Kidney glomerular epithelial cell (primary cell): ENCODE measurements around the gene IFIT2.
"Not testable (repeated sequence)": the region's sequence is repeated elsewhere in the genome, so short reads cannot be mapped to it uniquely, and the experiment has no call there.

Experiments
- DNase-seq: peaks from one replicate; lab custom pipeline; 2025; lab: John Stamatoyannopoulos, UW

The IFIT2 gene

DNA sequence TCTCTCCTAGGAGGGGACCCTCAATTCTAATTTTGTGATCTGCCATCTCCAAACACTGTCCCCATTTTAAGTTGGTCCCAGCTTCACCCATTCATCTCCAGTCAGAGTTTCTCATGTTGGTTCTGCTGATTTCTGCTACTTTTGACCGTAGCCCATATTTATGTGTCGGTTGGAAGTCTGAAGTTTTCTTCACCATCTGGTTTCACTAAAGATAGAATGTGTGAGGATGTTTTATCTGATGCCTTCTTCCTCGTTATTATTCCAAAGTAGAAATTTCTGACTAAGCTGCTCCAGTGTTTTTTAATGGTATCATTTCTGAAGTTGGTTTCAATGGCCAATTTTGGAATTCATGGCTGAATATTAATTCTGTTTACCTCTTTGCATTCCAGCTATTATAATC, 21.3 kb upstream of the IFIT2 start:
- no peak for DNase-seq

DNA sequence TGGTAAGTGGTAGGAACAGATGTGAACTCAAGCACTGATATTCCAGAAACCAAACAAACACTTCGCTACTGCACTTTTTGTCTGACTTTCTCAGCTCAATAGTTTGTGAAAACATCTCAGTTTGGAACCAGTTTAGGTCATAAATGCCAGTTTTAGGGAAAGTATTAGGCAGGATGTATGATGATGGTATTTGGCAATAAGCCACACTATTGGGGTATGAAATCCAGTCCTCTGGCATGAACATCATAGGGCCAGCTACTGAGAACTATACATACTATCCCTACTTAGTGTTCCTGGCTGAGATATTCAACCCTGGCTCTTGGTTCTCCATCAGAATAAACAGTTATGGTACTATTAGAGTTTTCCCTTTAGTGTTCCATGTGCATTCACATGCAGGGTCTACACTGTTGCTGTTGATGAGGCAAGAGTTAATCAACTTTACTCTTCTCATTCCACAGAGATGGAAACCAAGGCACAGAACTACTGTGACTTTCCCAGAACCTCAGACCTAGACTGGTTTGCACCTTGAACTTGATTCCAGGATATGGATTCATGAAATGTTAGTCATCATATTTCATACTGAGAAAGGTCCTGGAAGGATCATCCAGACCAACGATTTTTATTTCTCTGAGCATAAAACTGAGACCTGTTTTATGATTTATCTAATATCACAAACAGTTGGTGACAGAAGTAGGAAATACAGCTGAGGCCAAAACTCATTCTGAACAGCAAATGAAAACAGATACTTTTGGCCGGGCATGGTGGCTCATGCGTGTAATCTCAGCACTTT, 20.0 kb upstream of the IFIT2 start:
- no peak for DNase-seq

DNA sequence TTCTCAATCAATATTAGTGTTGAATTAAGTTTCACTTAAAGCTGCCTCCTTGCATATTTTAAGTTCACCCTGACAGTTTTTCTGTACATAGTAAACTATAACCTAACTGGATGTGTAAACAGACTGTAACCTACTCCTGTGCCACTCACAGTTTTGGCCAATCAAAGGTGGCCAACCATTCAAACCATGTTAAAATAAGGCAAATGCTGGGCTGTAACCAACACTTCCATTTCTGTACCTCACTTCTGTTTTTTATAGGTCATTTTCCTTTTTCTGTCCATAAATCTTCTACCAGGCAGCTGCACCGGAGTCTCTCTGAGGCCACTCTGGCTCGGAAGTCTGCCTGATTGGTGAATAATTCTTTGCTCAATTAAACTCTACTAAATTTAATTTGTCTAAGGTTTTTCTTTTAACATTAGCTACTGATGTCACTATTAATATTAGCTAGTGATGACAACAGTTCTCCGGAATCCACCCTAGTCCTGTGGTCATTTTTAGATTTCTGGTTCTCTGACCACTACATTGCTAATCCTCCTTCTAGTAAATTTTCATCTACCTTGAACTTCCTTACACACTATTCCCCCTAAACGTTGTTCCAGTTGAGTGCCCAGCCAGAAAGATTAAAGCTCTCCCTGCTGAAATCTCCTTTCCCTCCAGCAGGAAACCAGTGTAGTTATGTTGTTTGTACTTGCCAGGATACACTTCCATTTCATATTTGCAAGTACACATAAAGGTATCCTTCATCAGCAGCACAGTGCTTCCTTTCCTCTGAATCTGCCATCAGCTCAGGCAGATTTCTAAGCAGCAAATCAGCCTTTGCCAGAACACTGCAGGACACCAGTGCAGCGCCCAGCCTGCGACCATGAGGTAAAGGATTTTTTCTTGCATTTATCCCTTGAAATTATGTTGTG, 18.6 kb upstream of the IFIT2 start:
- peak; percentile 90 for DNase-seq

DNA sequence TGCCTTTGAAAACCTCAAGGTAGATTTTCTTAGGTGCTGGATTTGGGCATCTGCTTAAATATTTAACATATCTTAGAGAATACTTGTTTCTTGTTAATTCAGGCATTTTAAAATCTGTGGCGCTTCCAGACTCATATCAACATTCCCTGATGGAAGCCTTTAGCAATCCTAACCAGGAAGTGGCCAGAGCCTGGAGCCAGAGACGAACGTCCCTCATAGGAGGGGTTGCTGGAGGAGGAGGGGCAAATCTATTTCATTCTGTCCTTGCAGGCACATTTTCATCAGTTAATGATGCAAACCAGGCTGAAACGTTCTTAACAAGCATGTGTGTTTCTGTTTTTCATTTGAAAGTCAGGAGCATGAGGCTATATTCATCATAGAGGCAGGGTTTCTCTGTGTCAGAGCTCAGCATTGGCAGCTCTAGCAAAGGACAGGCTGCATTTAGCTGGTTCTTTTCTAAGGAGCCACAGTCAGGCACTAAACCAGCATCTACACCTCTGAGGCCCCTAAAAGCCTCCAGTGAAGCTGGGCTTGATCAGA, 17.8 kb upstream of the IFIT2 start:
- DNase-seq, result peak; percentile 69

DNA sequence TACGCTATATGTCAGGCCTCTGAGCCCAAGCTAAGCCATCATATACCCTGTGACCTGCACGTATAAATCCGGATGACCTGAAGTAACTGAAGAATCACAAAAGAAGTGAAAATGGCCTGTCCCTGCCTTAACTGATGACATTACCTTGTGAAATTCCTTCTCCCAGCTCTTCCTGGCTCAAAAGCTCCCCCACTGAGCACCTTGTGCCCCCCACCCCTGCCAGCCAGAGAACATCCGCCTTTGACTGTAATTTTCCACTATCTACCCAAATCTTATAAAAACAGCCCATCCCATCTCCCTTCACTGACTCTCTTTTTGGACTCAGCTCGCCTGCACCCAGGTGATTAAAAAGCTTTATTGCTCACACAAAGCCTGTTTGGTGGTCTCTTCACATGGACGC, 17.1 kb upstream of the IFIT2 start:
- not testable (repeated sequence) for DNase-seq

DNA sequence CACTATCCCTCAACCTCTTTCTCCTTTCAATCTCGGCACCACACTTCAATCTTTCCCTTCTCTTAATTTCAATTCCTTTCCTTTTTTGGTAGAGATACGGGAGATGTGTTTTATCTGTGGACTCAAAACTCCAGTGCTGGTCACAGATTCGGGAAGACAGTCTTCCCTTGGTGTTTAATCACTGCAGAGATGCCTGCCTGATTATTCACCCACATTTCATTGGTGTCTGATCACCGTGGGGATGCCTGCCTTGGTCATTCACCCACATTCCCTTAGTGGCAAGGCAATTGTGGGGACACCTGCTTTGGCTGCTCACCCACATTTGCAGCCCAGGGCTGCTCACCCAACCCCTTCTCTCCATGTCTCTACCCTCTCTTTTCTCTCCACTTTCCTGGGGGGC, 16.5 kb upstream of the IFIT2 start:
- DNase-seq, result peak; percentile 32

DNA sequence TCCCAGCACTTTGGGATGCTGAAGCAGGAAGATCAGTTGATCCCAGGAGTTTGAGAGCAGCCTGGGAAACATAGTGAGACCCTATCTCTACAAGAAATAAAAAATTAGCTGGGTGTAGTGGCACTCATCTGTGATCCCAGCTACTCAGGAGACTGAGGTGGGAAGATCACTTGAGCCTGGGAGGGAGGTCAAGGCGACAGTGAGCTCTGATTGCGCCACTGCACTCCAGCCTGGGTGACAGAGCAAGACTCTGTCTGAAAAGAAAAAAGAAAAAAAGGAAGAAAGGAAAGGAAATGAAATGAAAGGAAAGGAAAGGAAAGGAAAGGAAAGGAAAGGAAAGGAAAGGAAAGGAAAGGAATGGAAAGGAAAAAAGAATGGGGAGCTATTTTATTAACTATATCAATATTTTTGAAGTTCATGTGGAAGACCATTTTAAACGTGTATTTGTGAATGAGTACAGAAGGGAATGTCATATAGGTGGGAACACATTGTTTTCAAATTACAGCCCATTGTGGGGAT, 7.1 kb upstream of the IFIT2 start:
- no peak for DNase-seq

DNA sequence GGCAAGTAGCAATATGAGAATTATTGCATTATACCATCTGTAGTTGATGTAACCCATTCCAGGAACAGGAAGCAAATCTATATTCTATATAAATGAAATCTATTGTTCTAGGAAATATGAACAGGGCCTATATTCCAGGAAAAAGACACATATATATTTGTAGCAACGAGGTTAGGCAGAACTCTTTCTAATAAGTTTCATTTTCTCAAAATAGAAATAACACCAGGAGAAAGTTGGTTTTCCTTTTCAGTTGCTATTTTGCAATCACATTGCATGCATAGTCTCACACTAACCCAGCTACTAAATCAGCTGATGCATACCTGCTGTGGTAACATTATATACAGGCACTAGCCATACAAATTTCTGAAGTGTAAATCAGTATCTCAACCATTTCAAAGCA, 6.2 kb upstream of the IFIT2 start:
- DNase-seq, result no peak

DNA sequence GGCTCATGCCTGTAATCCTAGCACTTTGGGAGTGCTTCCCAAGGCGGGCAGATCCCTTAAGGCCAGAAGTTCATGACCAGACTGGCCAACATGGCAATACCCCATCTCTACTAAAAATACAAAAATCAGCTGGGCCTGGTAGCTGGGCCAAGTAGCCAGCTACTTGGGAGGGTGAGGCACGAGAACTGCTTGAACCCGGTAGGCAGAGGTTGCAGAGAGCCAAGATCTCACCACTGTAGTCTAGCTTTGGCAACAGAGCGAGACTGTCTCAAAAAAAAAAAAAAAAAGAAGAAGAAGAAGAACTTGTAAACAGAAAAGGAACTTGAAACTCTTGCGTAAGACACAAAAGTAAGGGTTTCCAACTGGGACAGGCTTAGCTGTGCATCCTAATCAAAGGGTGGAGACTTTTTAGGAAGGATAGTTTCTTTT, 5.6 kb upstream of the IFIT2 start:
- DNase-seq, result no peak

DNA sequence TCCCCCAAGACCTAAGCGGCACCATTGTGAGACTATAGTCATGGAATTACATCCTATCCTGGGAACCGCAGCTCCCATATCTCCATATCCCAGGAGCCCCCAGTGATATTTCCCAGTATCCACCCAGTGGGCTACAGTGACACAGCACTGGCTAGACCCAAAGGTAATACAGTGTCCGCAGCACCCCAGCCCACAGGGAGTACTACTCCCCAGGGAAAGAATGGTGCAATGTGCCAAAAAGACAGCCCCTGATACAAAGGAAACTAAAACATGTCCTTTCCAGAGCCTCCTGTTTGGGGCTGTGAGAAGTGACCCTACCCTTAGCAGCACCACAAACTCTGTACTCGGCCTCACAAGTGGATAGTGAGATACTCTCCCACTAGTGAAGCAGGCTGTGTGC, 4.5 kb upstream of the IFIT2 start:
- DNase-seq, result no peak

DNA sequence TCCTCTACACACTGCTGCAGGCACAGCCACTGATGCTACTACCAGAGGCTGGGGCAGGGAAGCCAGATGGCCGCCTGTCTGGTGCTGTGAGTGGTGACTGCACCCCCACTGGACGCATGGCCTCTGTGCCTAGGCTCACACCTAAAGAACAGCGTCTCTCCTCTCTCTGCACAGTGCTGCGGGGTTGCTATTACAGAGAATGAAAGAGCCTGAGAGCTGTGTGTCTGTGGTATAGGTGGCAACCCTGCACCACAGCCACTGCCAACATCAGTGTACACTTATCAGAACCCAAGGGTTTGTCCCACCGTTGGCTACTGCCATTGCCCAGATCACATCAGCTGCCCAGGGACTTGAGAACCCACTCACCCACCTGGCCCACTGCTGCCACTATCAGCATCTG, 4.1 kb upstream of the IFIT2 start:
- no peak for DNase-seq

DNA sequence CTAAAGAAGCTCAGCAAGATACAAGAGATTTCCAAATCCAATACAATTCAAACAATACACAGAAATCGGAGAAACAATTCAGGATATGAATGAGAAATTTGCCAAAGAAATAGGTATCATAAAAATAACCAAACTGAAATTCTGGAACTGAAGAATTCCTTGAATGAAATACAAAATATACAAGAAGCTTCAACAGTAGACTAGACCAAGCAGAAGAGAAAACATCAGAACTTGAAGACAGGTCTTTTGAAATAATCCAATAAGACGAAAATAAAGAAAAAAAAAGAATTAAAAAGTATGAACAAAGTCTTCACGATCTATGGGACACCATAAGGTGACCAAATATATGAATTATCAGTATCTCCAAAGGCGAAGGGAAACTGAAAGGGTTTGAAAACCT, 2.8 kb upstream of the IFIT2 start:
- DNase-seq, result no peak

DNA sequence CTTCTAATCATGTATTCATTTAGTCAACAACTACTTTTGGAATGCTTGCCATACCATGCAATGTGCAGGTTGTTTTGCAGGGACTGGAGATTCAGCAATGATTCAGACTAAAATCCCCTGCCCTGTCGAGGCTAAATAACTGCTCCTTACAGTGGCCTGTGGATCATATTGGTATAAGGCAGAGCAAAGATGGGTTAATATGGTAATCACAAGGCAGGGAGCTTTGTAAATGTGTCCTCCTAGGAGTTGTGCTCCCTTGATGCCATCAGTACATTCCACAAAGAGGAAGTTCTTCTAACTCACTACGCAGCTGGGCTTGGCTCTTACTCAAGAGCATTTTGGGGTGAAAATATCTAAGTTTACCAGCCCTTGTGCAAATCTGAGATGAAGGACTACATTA, 614 bp upstream of the IFIT2 start:
- peak; percentile 11 for DNase-seq

DNA sequence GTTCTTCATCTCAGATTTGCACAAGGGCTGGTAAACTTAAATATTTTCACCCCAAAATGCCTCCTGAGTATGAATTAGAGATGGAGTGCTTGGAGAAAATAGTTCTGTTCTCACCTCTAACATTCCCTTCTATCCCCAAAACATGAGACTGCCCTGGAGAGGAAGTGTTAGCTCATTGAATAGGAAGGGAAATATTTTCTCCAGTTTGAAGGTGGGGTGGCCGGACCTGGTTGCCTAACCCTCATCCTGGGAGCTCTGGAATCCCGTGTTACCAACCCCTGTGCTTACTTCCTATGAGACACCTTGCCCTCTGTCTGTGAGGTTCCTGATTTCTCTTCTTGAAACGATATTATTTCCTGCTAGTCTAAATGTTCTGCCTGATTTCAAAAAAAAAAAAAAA, 779 bp downstream of the IFIT2 start:
- no peak for DNase-seq

DNA sequence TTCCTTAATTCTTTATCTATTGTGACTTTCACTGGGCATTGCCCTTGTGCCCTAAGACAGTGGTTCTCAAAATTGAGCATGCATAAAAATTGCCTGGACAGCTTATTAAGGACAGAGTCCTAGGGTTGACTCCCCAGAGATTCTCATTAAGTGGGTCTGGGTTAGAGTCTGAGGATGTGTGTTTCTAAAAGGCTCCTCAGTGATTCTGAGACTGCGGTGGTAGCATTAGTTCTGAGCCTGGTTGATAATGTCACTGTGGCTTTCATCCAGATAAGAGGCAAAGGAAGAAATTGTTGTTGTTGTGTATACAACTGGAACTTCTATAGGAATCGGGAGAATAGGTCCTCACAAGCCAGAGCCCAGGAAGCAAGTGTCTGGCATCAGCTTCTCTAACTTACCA, 1.3 kb downstream of the IFIT2 start:
- no peak for DNase-seq

DNA sequence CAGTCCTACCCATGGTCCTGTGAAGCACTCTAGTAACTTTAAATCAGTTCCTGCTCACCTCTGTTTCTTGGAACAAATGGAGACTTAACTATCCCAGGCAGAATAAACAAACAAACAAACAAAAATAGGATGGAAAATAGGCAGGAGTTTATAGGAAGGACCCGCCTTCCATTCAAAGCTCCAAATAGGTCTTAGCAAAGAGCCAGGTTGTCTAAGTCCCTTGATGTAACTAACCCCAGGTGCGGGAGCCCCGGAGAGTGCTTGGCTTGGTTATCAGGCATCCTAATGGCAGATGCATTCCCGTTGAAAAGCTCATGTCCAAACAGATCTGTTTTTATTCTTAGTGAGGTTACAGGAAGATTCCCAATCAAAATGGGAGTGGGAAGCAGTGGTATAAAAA, 2.2 kb downstream of the IFIT2 start:
- DNase-seq, result no peak

DNA sequence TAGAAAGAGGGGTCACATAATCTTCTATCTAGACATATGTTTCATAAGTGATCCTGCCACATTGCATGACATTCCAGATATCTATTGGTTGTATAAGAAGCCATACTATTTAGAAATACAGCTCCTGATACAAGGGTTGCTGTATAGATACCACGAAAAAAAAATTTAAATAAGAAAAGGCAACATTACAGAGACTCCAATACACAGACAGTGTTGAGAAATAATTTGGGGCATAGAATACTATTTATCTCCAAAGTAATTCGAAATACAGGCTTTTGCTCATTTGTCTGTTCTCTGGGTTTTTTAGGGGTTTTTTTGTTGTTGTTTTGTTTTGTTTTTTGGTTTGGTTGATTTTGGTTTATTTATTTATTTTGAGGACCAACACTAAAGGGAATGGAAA, 2.6 kb downstream of the IFIT2 start:
- DNase-seq, result no peak

DNA sequence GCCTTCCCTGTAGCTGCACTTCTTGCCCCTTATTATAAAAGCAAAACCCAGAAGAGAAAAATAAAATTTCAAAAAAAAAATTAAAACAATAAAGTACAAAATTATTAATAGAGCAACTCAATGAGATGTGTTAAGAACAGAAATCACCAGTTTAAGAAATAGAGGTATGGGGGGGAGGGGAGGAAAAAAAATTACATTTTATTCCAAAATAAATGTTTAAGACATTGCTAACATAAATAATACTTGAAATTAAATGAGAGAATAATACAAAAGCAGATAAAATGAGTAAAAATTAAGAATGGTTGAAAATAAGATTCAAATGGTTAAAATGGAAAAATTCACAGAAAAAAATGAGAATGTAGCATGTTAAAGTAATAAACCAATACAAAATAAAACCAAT, 3.1 kb downstream of the IFIT2 start:
- no peak for DNase-seq

DNA sequence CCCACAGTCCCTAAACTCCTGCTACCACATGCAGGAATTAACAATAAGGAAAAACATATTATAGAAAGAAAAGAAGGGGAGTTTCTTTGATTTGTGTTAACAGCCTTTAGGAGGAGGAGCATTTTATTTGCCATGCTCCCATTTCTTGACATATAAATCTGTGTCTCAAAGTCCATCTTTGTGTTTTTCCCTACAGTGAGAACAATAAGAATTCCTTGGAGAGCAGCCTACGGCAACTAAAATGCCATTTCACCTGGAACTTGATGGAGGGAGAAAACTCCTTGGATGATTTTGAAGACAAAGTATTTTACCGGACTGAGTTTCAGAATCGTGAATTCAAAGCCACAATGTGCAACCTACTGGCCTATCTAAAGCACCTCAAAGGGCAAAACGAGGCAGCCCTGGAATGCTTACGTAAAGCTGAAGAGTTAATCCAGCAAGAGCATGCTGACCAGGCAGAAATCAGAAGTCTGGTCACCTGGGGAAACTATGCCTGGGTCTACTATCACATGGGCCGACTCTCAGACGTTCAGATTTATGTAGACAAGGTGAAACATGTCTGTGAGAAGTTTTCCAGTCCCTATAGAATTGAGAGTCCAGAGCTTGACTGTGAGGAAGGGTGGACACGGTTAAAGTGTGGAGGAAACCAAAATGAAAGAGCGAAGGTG, 4.1 kb downstream of the IFIT2 start:
- no peak for DNase-seq

DNA sequence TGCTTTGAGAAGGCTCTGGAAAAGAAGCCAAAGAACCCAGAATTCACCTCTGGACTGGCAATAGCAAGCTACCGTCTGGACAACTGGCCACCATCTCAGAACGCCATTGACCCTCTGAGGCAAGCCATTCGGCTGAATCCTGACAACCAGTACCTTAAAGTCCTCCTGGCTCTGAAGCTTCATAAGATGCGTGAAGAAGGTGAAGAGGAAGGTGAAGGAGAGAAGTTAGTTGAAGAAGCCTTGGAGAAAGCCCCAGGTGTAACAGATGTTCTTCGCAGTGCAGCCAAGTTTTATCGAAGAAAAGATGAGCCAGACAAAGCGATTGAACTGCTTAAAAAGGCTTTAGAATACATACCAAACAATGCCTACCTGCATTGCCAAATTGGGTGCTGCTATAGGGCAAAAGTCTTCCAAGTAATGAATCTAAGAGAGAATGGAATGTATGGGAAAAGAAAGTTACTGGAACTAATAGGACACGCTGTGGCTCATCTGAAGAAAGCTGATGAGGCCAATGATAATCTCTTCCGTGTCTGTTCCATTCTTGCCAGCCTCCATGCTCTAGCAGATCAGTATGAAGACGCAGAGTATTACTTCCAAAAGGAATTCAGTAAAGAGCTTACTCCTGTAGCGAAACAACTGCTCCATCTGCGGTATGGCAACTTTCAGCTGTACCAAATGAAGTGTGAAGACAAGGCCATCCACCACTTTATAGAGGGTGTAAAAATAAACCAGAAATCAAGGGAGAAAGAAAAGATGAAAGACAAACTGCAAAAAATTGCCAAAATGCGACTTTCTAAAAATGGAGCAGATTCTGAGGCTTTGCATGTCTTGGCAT, 4.8 kb downstream of the IFIT2 start:
- no peak for DNase-seq

DNA sequence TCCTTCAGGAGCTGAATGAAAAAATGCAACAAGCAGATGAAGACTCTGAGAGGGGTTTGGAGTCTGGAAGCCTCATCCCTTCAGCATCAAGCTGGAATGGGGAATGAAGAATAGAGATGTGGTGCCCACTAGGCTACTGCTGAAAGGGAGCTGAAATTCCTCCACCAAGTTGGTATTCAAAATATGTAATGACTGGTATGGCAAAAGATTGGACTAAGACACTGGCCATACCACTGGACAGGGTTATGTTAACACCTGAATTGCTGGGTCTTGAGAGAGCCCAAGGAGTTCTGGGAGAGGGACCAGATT, 5.4 kb downstream of the IFIT2 start:
- no peak for DNase-seq

DNA sequence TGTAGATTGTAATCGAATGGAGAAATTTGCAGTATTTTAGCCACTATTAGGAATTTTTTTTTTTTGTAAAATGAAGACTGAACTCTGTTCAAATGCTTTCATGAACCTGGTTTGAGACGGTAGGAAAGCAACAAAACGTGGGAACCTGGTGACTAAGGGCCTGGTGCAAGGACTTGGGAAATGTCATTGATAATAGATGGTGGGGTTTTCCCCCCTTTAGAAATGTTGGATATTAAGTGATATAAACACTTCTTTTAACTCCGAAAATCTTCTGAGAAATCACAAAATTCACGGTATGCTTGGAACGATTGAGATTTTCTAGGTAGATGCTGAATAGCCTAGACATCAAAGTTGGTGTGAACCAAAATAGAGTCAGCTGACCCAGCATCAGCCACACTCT, 6.4 kb downstream of the IFIT2 start:
- DNase-seq, result no peak
